H1 (cell line): ENCODE results near the gene NOC2L. TPM values are rescaled to one million over a fixed set of nuclear protein-coding genes. Genes with fewer than 3 reads are reported as not detected.

Experiments
- CBX5 ChIP-seq: fragments of 300-800, 300-1000 bp; sonication (generic); IDR thresholded peaks from 2 replicates; pipeline ENCODE4 v1.7.1; 2016; ENCODE audit warnings: antibody characterized with exemption, low read length, low read depth
- CREB1 ChIP-seq: IDR thresholded peaks from 2 replicates; pipeline ENCODE4 v1.6.1; 2012; ENCODE audit warnings: inconsistent platforms
- GABPA ChIP-seq: IDR thresholded peaks from 2 replicates; pipeline ENCODE4 v1.6.1; 2011; ENCODE audit warnings: mild to moderate bottlenecking, low read length, moderate library complexity, borderline replicate concordance; ENCODE audit not compliant: insufficient read depth
- HDAC6 ChIP-seq: IDR thresholded peaks from one replicate; pipeline ENCODE4 v1.7.1; 2012; ENCODE audit warnings: low read depth, mild to moderate bottlenecking, inconsistent platforms, low read length, moderate library complexity
- JUN ChIP-seq: IDR thresholded peaks from 2 replicates; pipeline ENCODE4 v1.6.1; 2011; ENCODE audit warnings: low read depth, mild to moderate bottlenecking, improper control_type of control experiment, low read length
- NRF1 ChIP-seq: IDR thresholded peaks from 2 replicates; pipeline ENCODE4 v1.6.1; 2011; ENCODE audit warnings: mild to moderate bottlenecking, low read depth, low read length, improper control_type of control experiment
- RBBP5 ChIP-seq: IDR thresholded peaks from 2 replicates; pipeline ENCODE4 v1.7.1; 2012; ENCODE audit warnings: low read depth, mild to moderate bottlenecking, inconsistent platforms, low read length, moderate library complexity, borderline replicate concordance
- SAP30 ChIP-seq: fragments of 300-600 bp; sonication (generic); IDR thresholded peaks from 2 replicates; pipeline ENCODE4 v1.7.1; 2012; ENCODE audit warnings: low read length, moderate library complexity, mild to moderate bottlenecking, inconsistent platforms; ENCODE audit not compliant: insufficient read depth, insufficient replicate concordance
- SP1 ChIP-seq: IDR thresholded peaks from 2 replicates; pipeline ENCODE4 v1.6.1; 2011; ENCODE audit warnings: low read depth, low read length
- polyA plus RNA-seq, 7 experiments: library from polyadenylated mRNA; depleted of rRNA in 3 of 7; stranded (reverse) in 5 of 7; unstranded in 2 of 7; fragments of >200 nt in 5 of 7; fragments of 200-250 nt in 2 of 7; gene quantifications; 1 replicate in 5 of 7; 2 replicates in 1 of 7; 4 replicates in 1 of 7; pipeline versions ENCODE4 v1.2.1 to v1.2.3, GENCODE V29; 2011 to 2013; ENCODE audit warnings: missing spikeins in 2 of 7, mixed read lengths in 2 of 7
- total RNA-seq: library from RNA; stranded (reverse); fragmentation: NEBNext Ultra II Directional; extraction: Animal tissue kit (Norgen Biotek cat#: 25700); gene quantifications from 2 replicates; pipeline ENCODE4 v1.2.1, GENCODE V29; 2021
- TF ChIP-seq, protein P1 (sequence below): fragments of 300-600 bp; sonication (generic); IDR thresholded peaks from 2 replicates; pipeline ENCODE4 v1.7.1; 2012; ENCODE audit warnings: low read length, moderate library complexity, mild to moderate bottlenecking, inconsistent platforms; ENCODE audit not compliant: insufficient replicate concordance
- TF ChIP-seq, protein P2 (sequence below): IDR thresholded peaks from 2 replicates; pipeline ENCODE4 v1.6.1; 2012; ENCODE audit warnings: low read length, inconsistent platforms

NOC2L gene
- total and polyA plus RNA-seq, 2 of the 8 experiments (the other 6 are each of a cell fraction or from before 2014, with no cell fraction given) = 74.7 to 130 TPM

DNA sequence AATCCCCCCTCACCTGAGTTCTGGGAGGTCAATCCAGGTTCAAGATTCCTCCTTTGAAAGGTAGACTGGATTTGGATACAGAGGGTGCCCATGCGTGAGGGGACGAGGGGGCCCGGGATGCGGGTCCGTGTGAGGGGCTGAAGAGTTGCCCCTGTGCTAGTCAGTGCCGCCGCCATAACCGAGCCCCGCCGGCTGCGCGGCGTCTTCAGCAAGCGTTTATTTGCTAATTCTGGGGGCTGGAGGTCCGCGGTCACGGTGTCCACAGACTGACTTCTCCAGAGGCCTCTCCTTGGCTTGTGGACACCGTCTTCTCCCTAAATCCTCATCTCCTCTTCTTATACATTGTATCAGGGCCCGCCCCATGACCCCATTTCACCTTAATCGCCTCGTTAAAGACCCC is 56.3 kb downstream of the NOC2L start (continued):
- TF ChIP-seq, protein P1, sequence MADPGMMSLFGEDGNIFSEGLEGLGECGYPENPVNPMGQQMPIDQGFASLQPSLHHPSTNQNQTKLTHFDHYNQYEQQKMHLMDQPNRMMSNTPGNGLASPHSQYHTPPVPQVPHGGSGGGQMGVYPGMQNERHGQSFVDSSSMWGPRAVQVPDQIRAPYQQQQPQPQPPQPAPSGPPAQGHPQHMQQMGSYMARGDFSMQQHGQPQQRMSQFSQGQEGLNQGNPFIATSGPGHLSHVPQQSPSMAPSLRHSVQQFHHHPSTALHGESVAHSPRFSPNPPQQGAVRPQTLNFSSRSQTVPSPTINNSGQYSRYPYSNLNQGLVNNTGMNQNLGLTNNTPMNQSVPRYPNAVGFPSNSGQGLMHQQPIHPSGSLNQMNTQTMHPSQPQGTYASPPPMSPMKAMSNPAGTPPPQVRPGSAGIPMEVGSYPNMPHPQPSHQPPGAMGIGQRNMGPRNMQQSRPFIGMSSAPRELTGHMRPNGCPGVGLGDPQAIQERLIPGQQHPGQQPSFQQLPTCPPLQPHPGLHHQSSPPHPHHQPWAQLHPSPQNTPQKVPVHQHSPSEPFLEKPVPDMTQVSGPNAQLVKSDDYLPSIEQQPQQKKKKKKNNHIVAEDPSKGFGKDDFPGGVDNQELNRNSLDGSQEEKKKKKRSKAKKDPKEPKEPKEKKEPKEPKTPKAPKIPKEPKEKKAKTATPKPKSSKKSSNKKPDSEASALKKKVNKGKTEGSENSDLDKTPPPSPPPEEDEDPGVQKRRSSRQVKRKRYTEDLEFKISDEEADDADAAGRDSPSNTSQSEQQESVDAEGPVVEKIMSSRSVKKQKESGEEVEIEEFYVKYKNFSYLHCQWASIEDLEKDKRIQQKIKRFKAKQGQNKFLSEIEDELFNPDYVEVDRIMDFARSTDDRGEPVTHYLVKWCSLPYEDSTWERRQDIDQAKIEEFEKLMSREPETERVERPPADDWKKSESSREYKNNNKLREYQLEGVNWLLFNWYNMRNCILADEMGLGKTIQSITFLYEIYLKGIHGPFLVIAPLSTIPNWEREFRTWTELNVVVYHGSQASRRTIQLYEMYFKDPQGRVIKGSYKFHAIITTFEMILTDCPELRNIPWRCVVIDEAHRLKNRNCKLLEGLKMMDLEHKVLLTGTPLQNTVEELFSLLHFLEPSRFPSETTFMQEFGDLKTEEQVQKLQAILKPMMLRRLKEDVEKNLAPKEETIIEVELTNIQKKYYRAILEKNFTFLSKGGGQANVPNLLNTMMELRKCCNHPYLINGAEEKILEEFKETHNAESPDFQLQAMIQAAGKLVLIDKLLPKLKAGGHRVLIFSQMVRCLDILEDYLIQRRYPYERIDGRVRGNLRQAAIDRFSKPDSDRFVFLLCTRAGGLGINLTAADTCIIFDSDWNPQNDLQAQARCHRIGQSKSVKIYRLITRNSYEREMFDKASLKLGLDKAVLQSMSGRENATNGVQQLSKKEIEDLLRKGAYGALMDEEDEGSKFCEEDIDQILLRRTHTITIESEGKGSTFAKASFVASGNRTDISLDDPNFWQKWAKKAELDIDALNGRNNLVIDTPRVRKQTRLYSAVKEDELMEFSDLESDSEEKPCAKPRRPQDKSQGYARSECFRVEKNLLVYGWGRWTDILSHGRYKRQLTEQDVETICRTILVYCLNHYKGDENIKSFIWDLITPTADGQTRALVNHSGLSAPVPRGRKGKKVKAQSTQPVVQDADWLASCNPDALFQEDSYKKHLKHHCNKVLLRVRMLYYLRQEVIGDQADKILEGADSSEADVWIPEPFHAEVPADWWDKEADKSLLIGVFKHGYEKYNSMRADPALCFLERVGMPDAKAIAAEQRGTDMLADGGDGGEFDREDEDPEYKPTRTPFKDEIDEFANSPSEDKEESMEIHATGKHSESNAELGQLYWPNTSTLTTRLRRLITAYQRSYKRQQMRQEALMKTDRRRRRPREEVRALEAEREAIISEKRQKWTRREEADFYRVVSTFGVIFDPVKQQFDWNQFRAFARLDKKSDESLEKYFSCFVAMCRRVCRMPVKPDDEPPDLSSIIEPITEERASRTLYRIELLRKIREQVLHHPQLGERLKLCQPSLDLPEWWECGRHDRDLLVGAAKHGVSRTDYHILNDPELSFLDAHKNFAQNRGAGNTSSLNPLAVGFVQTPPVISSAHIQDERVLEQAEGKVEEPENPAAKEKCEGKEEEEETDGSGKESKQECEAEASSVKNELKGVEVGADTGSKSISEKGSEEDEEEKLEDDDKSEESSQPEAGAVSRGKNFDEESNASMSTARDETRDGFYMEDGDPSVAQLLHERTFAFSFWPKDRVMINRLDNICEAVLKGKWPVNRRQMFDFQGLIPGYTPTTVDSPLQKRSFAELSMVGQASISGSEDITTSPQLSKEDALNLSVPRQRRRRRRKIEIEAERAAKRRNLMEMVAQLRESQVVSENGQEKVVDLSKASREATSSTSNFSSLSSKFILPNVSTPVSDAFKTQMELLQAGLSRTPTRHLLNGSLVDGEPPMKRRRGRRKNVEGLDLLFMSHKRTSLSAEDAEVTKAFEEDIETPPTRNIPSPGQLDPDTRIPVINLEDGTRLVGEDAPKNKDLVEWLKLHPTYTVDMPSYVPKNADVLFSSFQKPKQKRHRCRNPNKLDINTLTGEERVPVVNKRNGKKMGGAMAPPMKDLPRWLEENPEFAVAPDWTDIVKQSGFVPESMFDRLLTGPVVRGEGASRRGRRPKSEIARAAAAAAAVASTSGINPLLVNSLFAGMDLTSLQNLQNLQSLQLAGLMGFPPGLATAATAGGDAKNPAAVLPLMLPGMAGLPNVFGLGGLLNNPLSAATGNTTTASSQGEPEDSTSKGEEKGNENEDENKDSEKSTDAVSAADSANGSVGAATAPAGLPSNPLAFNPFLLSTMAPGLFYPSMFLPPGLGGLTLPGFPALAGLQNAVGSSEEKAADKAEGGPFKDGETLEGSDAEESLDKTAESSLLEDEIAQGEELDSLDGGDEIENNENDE = no peak
- TF ChIP-seq CREB1 = no peak
- no peak for TF ChIP-seq RBBP5
- TF ChIP-seq JUN = no peak
- no peak for TF ChIP-seq GABPA
- no peak for TF ChIP-seq NRF1
- TF ChIP-seq SP1 = no peak
- TF ChIP-seq HDAC6 = no peak
- TF ChIP-seq, protein P2, sequence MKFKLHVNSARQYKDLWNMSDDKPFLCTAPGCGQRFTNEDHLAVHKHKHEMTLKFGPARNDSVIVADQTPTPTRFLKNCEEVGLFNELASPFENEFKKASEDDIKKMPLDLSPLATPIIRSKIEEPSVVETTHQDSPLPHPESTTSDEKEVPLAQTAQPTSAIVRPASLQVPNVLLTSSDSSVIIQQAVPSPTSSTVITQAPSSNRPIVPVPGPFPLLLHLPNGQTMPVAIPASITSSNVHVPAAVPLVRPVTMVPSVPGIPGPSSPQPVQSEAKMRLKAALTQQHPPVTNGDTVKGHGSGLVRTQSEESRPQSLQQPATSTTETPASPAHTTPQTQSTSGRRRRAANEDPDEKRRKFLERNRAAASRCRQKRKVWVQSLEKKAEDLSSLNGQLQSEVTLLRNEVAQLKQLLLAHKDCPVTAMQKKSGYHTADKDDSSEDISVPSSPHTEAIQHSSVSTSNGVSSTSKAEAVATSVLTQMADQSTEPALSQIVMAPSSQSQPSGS = no peak
- no peak for TF ChIP-seq SAP30
- no peak for TF ChIP-seq CBX5
